HG03439 (cell line): ENCODE measurements around the gene PLEKHM3.

ENCODE experiments used
- ATAC-seq: cut with Tn5 transposase; IDR thresholded peaks from one replicate; pipeline ENCODE4 v1.9.1; 2021; ENCODE audit warnings: mild to moderate bottlenecking, moderate library complexity; ENCODE audit not compliant: unreplicated experiment

The PLEKHM3 gene

DNA sequence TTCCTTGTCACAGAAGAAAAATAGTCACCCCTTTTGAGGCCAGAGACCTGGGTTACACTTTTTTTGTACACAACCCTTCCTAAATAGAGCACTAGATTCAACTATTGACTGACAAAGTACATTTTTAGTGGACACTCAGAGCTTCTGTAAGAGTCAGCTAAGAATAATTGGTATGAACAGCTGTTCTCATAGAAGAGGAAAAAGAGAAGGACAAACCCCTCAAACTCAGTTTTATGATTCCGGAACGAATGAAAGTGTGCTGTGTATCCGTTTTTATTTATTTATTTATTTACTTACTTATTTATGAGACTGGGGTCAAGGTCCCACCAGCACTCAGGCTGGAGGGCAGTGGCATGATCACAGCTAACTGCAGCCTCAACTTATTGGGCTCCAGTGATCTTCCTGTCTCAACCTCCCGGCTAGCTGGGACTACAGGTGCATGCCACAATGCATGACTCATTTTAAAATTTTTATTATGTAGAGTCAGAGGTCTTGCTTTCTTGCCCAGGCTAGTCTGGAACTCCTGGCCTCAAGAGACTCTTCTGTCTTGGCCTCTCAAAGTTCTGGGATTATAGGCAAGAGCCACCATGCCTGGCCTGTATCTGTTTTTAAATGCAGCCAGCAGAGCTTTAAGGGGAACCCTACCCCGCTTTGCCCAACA is 219.6 kb downstream of the PLEKHM3 start:
- no peak for ATAC-seq

DNA sequence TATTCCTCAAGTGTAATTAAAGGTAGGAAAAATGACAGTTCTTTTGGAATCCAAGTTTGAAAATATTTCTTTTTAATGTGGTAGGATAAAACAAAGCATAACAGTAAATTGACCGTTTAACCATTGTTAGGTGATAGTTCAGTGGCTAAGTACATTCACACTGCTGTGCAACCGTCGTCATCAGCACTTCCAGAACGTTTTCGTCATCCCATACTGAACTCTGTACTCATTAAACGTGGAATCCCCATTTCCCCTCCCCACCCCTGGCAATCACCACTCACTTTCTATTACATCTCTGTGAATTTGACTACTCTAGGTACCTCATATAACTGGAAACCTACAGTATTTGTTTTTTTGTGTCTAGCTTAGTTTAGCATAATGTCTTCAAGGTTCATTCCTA is 222.7 kb downstream of the PLEKHM3 start:
- ATAC-seq = no peak

DNA sequence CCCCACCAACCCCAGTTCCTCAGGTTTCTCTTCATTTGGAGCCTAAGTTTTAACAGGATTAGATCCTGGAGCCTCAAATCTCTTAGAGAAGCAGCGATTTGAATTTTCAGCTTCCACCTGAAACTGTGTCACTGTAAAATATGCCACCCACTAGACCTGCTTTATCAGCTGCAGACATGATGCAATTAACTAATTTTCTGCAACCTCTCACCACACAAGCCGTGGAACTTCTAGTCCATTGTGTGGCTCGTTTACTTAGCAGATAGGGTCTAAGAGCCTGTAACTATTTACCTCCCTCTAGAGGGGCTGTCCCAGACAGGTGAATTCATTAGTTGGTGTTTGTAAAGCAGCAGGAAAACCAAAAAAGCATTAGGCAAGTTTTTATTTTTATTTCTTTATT is 224.1 kb downstream of the PLEKHM3 start:
- no peak for ATAC-seq

DNA sequence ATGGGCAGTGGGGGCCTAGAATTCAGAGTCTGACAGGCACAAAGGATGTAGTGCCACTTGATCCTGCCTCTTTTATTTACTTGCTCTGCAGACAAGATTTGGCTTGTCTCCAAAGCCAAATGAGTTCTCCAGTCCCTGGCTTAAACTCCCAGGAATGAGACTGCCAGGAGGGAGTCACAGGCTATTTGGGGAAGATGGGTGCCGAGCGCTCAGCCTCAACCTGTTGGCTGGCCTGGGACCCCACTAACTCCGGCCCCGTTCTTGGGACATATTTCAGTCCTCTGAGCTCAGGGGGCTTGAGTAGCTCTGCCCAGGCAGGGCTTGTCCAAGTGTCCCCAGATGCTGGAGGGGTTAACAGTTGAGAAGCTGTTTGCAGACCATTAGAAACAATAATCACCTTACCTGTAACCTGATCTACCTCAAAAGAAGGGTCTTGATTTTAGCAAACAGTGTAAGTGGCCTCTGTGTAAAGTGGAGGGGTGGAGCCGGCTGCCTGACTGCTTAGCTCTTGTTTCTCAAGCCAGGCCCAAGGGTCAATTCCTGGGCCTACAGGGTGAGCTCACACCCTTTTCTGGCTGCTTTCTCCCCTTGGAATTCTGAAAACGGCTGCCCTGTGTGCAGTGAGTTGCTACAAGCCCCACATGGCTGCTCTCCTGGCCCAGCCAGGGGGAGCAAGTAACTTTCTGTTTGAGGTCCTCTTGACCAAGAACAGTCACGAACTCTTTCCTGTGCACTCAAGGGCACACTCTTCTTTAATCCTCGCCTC is 228.6 kb downstream of the PLEKHM3 start:
- no peak for ATAC-seq

DNA sequence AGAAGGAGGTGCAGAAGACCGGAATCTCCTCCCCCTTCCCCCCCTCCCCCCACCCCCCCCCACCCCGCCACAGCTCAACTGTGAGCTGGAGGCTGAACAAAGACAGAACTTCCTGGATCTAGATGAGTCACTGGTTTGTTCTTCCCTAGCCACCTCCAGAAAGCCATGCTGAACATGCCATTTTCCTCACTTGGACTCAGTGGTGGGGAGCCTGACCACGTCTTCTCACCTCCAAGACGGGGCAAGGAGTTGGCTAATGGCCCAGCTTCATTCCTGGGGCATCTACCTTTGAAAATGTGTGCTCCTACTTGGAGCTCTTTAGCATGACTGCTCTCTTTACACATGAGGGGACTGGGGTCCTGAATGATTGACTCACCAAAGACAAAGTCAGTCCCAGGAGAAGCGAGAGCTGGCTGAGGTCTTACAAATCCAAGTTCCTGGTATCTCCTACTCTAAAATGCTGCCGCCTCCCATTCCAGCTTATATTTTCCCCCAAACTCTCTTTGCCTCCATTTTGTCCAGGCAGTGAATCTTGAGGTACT is 233.0 kb downstream of the PLEKHM3 start:
- ATAC-seq = no peak

DNA sequence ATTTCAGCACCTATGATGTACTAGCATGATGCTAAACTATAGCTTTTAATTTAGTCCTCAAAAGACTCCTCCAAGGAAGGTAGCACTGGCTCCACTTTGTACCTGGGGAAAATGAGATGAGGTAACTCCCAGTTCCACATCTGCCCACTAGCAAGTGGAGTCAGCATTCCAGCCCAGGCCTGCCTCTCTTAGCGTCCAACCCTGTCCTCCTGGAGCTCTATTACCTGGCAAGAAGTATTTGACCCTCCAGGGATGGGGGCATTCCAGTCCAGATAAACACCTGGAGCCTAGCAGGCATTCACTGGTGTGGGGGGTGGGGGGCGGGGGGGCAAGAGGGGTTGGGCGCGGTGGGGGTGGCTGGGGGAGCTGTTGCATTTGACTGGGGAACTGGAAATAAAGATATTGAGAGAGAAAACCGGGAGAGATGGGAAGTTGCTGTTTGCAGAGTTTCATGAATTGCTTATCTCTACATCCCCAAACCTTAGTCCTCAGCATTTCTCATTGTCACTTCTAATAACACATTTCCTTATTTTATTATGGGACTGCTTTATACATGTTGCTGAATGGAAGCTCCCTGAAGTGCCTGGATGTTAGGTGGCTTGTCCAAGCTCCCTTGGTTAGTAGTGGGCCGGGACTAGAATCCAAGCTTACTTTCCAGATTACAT is 233.6 kb downstream of the PLEKHM3 start:
- no peak for ATAC-seq

DNA sequence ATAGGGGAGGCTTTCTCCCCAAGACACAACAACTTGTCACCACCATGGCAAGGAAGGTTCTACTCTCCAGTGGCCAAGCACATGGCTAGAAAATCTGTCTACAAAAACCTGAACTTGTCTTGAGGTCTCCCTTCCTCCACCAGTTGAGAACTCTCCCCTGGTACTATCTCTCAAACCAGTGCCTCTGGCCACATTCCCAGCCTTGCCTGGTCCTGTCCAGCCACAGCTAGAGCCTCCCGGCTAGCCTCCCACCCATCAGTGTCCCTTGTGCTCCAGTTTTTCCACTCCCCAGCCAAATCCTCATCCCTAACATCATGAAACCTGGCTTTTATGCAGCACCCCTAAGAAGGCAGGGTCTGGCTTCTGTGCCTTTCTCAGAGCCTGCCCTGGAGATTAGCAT is 234.4 kb downstream of the PLEKHM3 start:
- ATAC-seq = no peak

DNA sequence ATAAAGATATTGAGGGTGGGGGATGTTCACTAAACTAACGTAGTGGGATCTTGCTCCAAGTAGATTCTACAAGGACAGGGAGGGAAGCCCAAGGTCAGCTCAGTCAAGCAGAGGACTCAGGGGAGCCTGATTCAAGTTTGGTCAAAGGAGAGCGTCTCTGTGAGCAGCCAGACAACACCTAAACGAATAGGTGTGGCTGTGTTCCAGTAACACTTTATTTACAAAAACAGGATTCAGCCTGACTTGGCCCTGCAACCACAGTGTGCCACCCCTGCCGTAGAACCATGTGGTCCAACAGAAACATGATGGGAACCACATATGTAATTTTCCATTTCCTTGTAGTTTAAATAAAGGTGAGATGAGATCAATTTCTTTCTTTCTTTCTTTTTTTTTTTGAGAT is 237.5 kb downstream of the PLEKHM3 start:
- no peak for ATAC-seq

DNA sequence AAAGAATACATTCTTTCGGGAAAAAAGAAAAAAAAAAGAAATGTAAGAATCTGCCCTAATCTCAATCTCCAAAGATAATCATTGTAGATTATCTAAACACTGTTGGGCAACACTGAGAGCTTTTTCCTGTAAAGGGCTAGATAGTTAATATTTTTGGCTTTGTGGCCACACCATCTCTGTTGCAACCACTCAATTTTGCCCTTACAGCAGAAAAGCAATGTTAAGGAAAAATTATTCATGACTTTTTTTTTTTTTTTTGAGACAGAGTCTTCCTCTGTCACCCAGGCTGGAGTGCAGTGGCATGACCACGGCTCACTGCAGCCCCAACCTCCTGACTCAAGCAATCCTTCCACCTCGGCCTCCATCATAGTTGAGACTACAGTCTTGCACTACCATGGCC is 238.3 kb downstream of the PLEKHM3 start:
- no peak for ATAC-seq

DNA sequence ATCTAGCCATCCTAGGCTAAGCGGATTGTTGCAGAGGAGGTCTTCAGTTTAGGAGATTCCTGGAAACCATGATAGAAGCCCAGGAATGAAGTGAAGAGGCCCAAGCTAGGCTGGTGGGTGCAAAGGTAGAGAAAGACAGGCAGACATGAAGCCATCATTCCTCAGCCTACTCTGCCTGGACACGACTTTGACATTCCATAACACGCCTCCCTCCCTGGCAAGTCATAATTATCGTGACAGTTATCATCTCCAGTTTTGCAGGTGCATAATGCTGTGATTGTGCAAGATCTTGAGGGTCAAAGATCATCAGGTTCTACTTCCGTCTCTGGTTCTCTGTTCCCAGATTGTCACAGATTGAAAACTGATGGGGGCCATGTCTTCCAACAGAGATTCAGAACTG is 240.4 kb downstream of the PLEKHM3 start:
- no peak for ATAC-seq

DNA sequence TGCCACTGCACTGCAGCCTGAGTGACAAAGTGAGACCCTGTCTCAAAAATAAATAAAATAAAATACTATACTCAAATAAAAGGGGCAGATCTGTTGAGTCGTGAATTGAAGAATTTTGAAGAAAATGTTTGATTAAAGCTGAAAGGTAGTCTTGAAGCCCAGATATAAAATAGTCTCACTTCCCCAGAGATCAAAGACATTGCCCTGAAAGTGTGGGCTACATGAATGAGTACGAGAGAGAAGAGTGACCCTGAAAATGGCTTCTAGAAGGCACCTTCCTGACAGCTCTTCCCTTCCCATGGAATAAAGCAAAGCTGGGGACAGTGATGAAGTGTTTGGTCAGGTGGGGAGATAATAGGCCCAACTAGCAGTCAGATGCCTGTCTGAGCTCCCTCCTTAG is 241.8 kb downstream of the PLEKHM3 start:
- ATAC-seq = no peak

DNA sequence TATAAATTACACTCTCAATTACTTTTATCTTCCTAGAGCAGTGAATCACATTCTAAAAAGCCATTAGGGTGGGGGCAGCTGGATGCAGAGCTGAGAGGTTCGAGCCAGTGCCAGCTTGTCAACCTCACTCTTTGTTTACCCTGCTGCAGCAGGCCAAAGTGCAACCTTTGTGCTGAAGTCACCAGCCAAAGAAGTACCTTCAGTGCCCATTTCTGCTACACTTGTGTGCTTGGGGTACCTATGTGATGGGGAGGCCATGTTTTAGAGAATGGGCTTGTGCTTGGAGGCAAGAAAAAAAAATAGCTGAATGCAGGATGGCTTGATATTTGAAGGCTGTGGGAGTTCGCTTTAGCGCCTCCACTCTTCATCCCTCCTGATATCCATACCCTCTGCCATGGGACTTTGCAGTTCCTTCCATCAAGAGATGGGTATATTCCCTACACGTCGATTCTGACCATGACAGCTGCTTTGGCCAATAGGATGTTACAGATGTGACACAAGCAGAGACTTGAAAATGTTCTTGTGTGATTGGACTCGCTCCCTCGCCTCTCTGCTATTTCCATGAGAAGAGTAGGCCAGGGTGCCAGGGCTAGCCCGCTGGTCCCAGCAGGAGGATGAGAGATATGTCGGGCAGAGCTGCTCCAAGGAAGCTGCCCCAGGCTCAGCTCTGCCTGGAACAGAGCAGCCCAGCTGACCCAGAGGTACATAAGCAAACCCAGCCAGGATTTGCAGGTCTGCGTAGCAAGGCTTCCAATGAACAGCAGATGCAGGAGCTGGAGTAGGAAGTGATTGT is 242.9 kb downstream of the PLEKHM3 start:
- no peak for ATAC-seq

DNA sequence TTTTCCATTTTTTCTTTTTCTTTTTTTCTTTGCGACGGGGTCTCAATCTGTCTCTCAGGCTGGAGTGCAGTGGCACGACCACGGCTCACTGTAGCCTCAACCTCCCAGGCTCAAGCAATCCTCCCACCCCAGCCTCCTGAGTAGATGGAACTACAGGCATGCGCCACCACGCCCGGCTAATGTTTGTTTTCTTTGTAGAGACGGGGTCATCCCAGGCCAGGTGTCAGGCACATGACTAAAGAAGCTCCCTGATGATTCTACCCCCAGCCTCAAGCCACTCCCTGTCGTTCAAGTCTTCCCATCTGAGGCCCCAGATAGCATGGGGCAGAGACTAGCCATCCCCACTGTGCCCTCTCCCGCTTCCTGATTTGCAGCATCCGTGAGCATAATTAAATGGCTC is 245.8 kb downstream of the PLEKHM3 start:
- no peak for ATAC-seq

DNA sequence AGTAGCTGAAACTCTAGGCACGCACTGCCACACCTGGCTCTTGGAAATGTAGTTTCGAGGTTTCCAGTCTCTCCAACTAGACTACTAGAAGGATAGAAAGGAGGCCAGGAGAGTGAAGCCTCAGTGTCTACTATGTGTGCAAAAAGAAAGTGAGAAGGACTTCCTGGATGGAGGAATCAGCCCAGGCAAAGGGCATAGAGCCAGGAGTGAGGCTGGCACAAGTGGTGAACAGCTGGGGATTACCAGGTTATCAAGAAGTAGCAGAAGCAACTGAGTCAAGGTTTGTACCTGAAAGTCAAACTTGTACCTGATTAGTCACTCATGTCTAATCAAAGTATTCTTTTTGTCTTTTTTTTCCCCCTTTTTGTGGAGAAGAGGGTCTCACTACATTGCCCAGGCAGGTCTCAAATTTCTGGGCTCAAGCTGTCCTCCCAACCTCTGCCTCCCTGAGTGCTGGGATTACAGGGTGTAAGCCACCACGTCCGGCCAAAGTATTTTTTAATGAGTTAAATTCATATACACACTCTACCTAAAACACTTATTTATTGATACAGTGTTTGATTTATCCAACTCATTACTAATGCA is 246.9 kb downstream of the PLEKHM3 start:
- no peak for ATAC-seq

DNA sequence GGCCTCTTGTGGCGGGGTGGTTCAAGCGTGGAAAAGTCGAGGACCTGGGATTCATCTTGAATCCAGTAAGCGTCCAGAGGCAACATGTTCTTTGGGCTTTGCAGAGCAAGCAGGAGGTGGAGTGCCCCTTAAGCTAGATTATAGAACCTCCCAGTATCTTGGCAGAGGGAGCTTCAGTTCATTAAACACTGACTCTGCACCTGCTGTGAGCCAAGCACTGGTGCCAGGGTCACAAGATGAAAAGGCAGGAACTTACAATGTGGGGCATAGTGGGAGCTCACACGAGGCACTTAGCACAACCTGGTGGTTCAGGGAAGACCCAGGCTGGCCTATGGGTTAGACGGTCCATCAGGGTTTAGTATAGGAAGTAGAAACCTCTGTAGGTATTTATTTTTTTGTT is 248.2 kb downstream of the PLEKHM3 start:
- ATAC-seq = no peak

DNA sequence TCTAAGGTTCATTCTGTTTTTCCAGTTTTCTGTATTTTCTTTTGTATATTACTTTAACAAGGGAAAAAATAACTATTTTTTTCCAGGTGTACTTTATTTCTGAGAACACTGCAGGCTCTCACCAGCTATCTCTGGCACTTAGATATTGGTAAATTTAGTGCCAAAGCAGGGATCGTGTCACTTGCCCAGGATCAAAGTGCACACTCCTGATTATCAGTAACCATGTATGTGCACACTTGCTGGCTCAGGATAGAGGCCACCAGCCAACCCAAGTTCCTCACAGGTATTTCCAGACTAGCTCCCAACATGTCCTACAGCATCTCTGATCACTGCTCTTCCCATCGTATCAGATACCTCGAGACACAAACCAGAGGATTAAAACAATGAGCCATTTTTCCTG is 249.9 kb downstream of the PLEKHM3 start:
- no peak for ATAC-seq

DNA sequence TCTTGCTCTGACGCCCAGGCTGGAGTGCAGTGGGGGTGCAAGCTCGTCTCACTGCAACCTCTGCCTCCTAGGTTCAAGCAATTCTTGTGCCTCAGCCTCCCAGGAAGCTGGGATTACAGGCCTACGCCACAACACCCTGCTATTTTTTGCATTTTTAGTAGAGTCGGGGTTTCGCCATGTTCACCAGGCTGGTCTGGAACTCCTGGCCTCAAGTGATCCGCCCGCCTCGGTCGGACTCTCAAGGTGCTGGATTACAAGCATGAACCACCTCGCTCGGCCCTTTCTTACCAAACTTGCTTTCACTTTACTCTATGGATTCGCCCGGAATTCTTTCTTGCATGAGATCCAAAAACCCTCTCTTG is 252.5 kb downstream of the PLEKHM3 start:
- no peak for ATAC-seq

DNA sequence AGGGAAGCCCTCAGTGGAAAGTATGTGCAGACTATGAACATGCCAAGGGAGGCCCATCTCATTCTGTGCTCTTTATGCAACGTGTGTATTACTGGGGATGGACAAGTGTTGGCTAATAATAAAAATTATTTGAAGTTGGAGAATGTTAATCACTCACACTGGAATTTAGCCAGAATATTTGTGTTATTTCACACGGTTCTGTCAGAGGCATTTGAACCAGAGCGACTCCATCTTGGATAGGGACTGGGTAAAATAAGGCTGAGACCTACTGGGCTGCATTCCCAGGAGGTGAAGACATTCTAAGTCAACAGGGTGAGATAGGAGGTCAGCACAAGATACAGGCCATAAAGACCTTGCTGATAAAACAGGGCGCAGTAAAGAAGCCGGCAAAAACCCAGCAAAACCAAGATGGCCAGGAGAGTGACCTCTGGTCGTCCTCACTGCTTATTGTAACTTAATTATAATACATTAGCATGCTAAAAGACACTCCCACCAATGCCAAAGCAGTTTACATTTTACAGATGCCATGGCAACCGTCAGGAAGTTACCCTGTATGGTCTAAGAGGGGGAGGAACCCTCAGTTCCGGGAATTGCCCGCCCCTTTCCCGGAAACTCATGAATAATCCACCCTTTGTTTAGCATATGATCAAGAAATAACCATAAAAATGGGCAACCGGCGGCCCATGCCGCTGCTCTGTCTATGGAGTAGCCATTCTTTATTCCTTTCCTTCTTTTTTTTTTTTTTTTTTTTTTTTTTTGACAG is 253.1 kb downstream of the PLEKHM3 start:
- ATAC-seq = no peak

DNA sequence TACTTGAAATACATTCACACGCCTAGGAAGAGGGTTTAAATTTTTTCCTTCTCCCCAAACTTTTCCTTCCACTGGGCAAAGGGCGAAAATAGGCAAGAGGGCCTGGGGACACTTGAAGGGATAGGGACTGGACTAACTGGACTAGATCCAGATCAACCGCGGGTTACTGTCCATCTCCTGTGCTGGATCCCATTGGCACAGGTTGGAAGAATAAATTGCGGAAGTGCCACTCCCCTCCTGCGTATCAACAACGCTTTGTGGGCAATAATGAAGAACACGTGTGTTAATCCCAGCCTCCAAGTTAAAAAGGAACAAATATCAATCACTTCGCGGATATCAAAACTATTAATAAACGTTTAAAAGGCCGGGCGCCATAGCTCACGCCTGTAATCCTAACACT is 253.9 kb downstream of the PLEKHM3 start:
- ATAC-seq = no peak
